LNCaP clone FGC (cell line): Measurements from ENCODE around the gene C1QTNF7.

Experiments
- DNase-seq: peaks from one replicate; pipeline ENCODE4 v3.0.0-alpha.2; 2011; ENCODE audit warnings: low read depth
- H3K4me3 ChIP-seq: 2 replicates; pipeline ENCODE4 v1.5.1; 2011; ENCODE audit warnings: mild to moderate bottlenecking, low read depth, low read length, control low read depth
- TF ChIP-seq, protein P1 (sequence below): IDR thresholded peaks from 2 replicates; pipeline ENCODE4 v1.5.1; 2012; ENCODE audit warnings: mild to moderate bottlenecking; ENCODE audit not compliant: control insufficient read depth, insufficient read depth; ENCODE audit errors: extremely low read depth

C1QTNF7 gene

DNA sequence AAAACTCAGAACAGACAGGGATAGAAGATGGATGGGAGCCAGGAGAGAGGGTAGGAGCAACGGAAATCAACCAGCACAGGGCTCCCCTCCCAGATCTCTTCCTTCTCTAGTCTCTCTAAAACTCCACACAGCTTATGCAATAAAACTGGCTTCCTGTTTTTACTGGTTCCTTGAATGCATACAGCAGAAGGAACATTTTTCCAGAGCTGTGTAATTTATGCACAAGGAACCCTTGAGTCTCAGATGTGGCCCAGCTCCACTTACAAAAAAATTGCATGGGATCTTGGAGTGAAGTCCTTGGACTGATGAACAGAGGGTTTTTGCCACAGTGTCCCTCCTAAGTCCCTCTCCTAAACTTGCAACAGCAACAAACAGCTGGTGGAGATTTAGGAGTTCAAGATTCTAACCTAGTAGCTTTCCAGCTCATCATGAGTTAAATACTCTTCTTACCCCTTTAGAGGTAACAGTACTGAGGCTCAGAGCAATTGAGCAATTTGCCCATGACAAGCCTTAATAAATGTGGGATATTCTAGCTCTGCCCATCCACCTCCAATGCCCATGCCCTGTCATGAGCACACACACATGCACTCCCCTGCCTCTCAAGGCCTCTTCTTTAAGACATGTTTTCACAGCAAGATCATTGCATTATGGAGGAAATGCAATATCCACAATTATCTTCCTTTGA, 23.5 kb downstream of the C1QTNF7 start:
- TF ChIP-seq, protein P1, sequence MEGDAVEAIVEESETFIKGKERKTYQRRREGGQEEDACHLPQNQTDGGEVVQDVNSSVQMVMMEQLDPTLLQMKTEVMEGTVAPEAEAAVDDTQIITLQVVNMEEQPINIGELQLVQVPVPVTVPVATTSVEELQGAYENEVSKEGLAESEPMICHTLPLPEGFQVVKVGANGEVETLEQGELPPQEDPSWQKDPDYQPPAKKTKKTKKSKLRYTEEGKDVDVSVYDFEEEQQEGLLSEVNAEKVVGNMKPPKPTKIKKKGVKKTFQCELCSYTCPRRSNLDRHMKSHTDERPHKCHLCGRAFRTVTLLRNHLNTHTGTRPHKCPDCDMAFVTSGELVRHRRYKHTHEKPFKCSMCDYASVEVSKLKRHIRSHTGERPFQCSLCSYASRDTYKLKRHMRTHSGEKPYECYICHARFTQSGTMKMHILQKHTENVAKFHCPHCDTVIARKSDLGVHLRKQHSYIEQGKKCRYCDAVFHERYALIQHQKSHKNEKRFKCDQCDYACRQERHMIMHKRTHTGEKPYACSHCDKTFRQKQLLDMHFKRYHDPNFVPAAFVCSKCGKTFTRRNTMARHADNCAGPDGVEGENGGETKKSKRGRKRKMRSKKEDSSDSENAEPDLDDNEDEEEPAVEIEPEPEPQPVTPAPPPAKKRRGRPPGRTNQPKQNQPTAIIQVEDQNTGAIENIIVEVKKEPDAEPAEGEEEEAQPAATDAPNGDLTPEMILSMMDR = no peak
- H3K4me3 ChIP-seq = no peak overlapping the region
- no peak for DNase-seq

DNA sequence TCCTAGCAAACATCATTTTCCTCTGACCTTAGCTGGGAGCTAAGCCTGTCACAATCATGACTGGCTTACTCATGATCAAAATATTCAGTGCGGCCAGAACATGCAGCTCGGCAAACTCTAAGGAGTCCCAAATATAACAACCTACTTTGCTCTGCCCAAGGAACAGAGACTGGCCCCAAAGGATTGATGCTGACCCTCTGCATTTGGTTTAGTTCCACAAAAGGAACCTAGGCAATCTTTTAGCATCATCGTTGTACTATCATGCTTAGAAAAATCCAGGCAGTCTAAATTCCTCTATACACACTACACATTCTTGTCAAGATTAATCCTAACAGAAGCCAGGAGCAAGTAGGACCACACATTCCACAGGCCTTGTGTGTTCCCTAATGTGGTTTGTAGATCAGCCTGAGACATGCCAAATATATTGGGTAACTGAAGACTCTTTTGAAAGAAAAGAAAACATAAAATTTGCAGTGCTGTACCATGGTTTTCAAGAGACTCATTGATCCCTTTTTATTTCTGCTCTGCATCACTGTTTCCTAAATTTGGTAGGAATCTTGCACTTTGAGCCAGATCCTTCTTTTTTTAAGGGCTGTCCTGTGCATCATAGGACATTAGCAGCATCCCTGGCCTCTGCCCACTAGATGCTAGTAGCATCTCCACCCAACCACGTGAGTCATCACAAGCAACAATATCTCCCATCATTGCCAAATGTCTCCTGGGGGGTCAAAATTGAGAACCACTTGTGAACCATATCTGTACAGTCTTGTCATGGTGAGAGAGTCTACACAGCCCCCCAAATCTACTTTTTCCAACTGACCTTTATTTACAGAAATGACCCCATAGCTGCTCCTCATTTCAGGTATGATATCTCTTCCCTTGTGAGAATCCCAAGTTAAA, 24.3 kb downstream of the C1QTNF7 start:
- H3K4me3 ChIP-seq = no peak overlapping the region
- TF ChIP-seq, protein P1 = no peak
- DNase-seq = no peak

DNA sequence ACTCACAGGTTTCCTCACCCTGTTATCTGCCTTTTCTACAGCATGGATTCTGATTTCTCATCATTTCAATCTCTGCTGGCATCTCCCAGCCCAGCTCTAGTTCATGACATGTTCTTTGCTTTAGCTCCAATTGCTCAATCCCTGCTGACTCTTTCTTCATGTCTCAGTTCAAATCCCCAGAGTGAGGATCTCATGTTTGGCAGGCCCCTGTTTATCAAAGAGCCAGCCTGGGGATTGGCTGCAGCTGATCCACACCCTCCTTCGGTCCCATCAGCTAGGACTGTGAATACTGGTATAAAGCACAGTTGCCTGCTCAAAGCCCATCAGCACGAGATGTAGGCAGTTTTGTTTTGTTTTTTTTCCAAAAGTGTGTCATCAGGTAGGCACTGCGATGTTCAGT, 27.5 kb downstream of the C1QTNF7 start:
- no peak for DNase-seq
- TF ChIP-seq, protein P1 = no peak
- H3K4me3 ChIP-seq = no peak overlapping the region

DNA sequence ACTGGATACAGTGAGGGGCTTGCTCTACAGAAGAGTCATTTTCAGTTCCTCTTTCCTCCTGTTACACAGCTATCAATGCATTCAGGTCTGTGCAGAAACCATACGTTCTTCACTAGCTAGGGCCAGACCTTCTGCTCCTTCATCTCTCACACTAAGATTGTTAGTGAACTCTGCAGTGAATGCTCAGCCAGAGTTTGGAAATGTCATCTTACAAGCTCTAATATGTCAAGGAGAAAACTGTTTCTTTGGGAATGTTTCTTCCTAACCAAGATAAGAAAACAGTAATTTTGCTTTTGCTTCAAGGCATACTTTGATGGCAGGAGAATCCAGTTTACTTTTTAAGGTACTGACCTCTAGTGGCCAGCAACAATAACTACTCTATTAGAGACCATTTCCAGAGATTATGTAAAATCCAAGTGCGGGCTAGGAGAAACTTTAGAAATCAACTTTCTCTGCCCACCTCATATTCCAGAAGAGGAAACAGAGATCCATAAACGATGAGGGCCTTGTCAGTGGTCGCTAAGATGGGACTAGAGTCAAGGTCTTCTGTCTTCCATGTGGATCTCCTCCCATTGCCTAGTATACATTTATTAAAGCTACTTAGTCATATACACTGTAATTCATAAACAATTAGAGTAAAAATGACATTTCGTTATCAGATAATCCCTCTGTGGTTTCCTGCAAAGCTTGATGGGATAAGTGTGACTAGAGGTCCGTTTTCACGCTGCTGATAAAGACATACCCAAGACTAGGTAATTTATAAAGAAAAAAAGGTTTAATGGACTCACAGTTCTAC, 29.8 kb downstream of the C1QTNF7 start:
- DNase-seq = no peak
- TF ChIP-seq, protein P1 = peak; percentile 67
- no peak overlapping the region for H3K4me3 ChIP-seq

DNA sequence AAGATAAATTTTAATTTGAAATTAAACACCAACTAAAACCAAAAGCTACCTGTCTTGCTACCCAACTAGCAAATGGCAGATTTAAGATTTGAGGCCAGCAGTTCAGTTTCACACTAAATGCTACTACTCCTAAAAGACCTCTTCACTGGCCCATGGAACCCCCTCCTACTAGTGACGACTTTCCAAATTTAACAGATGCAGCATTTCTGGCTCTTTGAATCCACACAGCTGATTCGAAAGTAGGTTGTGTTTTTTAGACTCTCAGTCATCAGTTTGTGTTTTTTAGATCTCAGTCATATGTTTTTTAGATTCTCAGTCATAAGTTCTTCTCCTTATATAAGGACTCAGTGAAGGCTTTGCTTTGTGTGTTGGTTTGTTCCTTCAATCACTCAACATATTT, 30.8 kb downstream of the C1QTNF7 start:
- TF ChIP-seq, protein P1 = no peak
- no peak overlapping the region for H3K4me3 ChIP-seq
- no peak for DNase-seq

DNA sequence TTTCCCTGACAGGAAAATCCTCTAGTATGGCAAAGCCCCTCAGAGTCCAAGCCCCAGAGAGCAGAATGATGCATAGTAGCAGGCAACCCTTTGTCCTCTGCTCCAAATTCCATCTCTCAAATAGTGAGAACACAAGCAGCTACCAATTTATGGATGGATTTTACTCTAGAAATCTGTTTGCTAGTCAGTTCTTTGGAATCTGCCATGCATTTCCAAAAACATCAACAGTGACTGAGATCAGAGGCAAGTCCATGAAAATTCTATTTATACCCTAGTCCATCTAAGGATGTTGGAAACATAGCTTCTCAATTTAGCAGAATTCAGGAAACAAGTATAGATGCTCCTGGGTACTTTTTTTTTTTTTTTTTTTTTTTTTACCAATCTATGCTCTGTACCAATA, 31.9 kb downstream of the C1QTNF7 start:
- H3K4me3 ChIP-seq = no peak overlapping the region
- DNase-seq = no peak
- TF ChIP-seq, protein P1 = no peak
